GM12878 (cell line): ENCODE results near the gene NHERF2. TPM values are rescaled to one million over a fixed set of nuclear protein-coding genes. Genes with fewer than 3 reads are reported as not detected.
A peak's percentile ranks its signal among the peaks of the same experiment; 100 is the strongest.

Experiments used
- ATAC-seq: fragments of 200-7000 bp; cut with Tn5 transposase; 3 replicates; pipeline ENCODE4 v1.9.1; 2020; ENCODE audit warnings: mild to moderate bottlenecking, moderate library complexity
- BruUV-seq: library from RNA; stranded (reverse); fragments of 400-500 nt; replicated peaks from 2 replicates; lab custom pipeline; 2021; lab: Mats Ljungman, UMichigan
- CTCF ChIA-PET: fragments of 300-600 bp; sonication (Branson Sonifier 250); formaldehyde crosslinking; extraction: SDS; loops from one replicate; lab custom pipeline; 2021; ENCODE audit warnings: inconsistent platforms; lab: Yijun Ruan, JAX
- POLR2A ChIA-PET: fragments of 350-600 bp; formaldehyde crosslinking; extraction: SDS; loops from one replicate; lab custom pipeline; 2021; ENCODE audit warnings: inconsistent platforms; lab: Charles Lee
- RAD21 ChIA-PET: fragments of 300-600 bp; sonication (Branson Sonifier 250); formaldehyde crosslinking; loops from one replicate; lab custom pipeline; 2023; ENCODE audit warnings: antibody characterized with exemption; ENCODE audit not compliant: unreplicated experiment; lab: Charles Lee
- SMC1A ChIA-PET: fragments of 300-600 bp; sonication (Branson Sonifier 250); formaldehyde crosslinking; loops from one replicate; lab custom pipeline; 2023; ENCODE audit not compliant: unreplicated experiment, uncharacterized antibody; lab: Charles Lee
- DNase-seq: peaks from one replicate; pipeline ENCODE4 v3.0.0-alpha.2; 2011; ENCODE audit warnings: low read depth, low spot score
- FAIRE-seq: peaks from 3 replicates; lab custom pipeline; 2011; peaks lifted over from hg19 to GRCh38; lab: Jason Lieb, UNC
- H2AFZ ChIP-seq: 2 replicates; pipeline ENCODE4 v1.6.0; 2011; ENCODE audit warnings: low read depth, low read length, control low read depth; ENCODE audit not compliant: control insufficient read depth
- H3K27ac ChIP-seq: 2 replicates; pipeline ENCODE4 v1.5.1; 2011; ENCODE audit warnings: control low read depth; ENCODE audit not compliant: control insufficient read depth, insufficient read depth
- H3K27me3 ChIP-seq, 2 experiments: replicated peaks in 1 of 2; 2 replicates each; pipeline versions ENCODE4 v1.6.0 to v1.6.1; 2011; ENCODE audit warnings: low read length in 1 of 2; ENCODE audit not compliant: control insufficient read depth in 2 of 2, insufficient read depth in 2 of 2
- H3K36me3 ChIP-seq, 2 experiments: 2 replicates each; pipeline ENCODE4 v1.5.1; 2011; ENCODE audit warnings: low read length in 1 of 2; ENCODE audit not compliant: control insufficient read depth in 2 of 2, insufficient read depth in 2 of 2
- H3K4me1 ChIP-seq: 2 replicates; pipeline ENCODE4 v1.6.1; 2011; ENCODE audit warnings: mild to moderate bottlenecking, low read length, moderate library complexity, mixed read lengths; ENCODE audit not compliant: control insufficient read depth, insufficient read depth
- H3K4me2 ChIP-seq: 2 replicates; pipeline ENCODE4 v1.6.0; 2011; ENCODE audit warnings: control low read depth; ENCODE audit not compliant: control insufficient read depth, insufficient read depth
- H3K4me3 ChIP-seq: fragments of 200-600 bp; sonication (generic); 2 replicates; pipeline ENCODE4 v1.5.1; 2016
- H3K79me2 ChIP-seq: 2 replicates; pipeline ENCODE4 v1.6.0; 2011; ENCODE audit warnings: low read length; ENCODE audit not compliant: control insufficient read depth, insufficient read depth
- H3K9ac ChIP-seq: 2 replicates; pipeline ENCODE4 v1.8.0; 2011; ENCODE audit warnings: low read length, control low read depth, mixed read lengths; ENCODE audit not compliant: control insufficient read depth, insufficient read depth
- H3K9me3 ChIP-seq: replicated peaks from 3 replicates; pipeline ENCODE4 v1.5.1; 2011; ENCODE audit warnings: mild to moderate bottlenecking, low read length; ENCODE audit not compliant: control insufficient read depth, insufficient read depth
- H4K20me1 ChIP-seq: 2 replicates; pipeline ENCODE4 v1.6.0; 2011; ENCODE audit not compliant: control insufficient read depth, insufficient read depth
- CREB1 ChIP-seq: IDR thresholded peaks from 2 replicates; pipeline ENCODE4 v1.6.1; 2012; ENCODE audit warnings: low read depth, mild to moderate bottlenecking, inconsistent platforms
- KLF5 ChIP-seq: fragments of 450-650 bp; IDR thresholded peaks from 2 replicates; pipeline ENCODE4 v1.6.1; 2014; ENCODE audit warnings: mild to moderate bottlenecking; ENCODE audit not compliant: partially characterized antibody
- LARP7 ChIP-seq: fragments of 450-650 bp; IDR thresholded peaks from 2 replicates; pipeline ENCODE4 v1.6.1; 2017; ENCODE audit warnings: mild to moderate bottlenecking
- NR2F1 ChIP-seq: fragments of 450-650 bp; conservative IDR thresholded peaks from 2 replicates; pipeline ENCODE4 v1.6.1; 2017; ENCODE audit warnings: mild to moderate bottlenecking
- NRF1 ChIP-seq: conservative IDR thresholded peaks from 2 replicates; pipeline ENCODE4 v1.6.1; 2011; ENCODE audit warnings: mild to moderate bottlenecking, low read depth, low read length, improper control_type of control experiment
- RB1 ChIP-seq: fragments of 450-650 bp; formaldehyde crosslinking; IDR thresholded peaks from 2 replicates; pipeline ENCODE4 v1.6.1; 2017; ENCODE audit warnings: mild to moderate bottlenecking, borderline replicate concordance
- SMARCA5 ChIP-seq: fragments of 450-650 bp; IDR thresholded peaks from 2 replicates; pipeline ENCODE4 v1.6.1; 2017; ENCODE audit warnings: mild to moderate bottlenecking
- SP1 ChIP-seq: IDR thresholded peaks from one replicate; pipeline ENCODE4 v1.6.1; 2011; ENCODE audit warnings: low read depth, low read length
- ZNF207 ChIP-seq: fragments of 450-650 bp; IDR thresholded peaks from 2 replicates; pipeline ENCODE4 v1.6.1; 2014; ENCODE audit warnings: antibody characterized with exemption, mild to moderate bottlenecking, borderline replicate concordance
- ZSCAN29 ChIP-seq: fragments of 450-650 bp; IDR thresholded peaks from 2 replicates; pipeline ENCODE4 v1.6.1; 2017; ENCODE audit warnings: mild to moderate bottlenecking, moderate library complexity
- WGBS: methylation state at CpG from one replicate; pipeline ENCODE4 v1.1.6; 2016; ENCODE audit warnings: low lambda C conversion rate; ENCODE audit not compliant: insufficient replicate concordance, insufficient coverage; ENCODE audit errors: missing lambda C conversion rate; 5-methylcytosine and 5-hydroxymethylcytosine counted together
- in situ Hi-C: fragments of 300-500 bp; cut with MboI; formaldehyde crosslinking; loops from 9 replicates; pipeline ENCODE4 v1.14.3; 2018; ENCODE audit warnings: mixed read lengths
- intact Hi-C: fragments of 100-400 bp; cut with micrococcal nuclease; formaldehyde crosslinking; loops from one replicate; pipeline ENCODE4 v1.14.2; 2022; ENCODE audit not compliant: unreplicated experiment
- polyA plus RNA-seq, 11 experiments: library from polyadenylated mRNA; depleted of rRNA in 4 of 11; unstranded in 6 of 11; stranded (reverse) in 5 of 11; fragments of >200 nt; fragmentation: Nextera tagmentation in 4 of 11; fragmentation: Illumina TruSeq in 1 of 11; extraction: Ambion mirVana in 4 of 11; extraction: Trizol in 1 of 11; gene quantifications; 1 replicate in 1 of 11; 2 replicates in 10 of 11; pipeline versions ENCODE4 v1.2.1 to v1.2.3, GENCODE V29; 2011 to 2016; ENCODE audit warnings: inconsistent platforms in 2 of 11, missing spikeins in 2 of 11, low read depth in 1 of 11
- total RNA-seq, 4 experiments: library from RNA; depleted of rRNA in 3 of 4; stranded (reverse); fragments of >200 nt in 3 of 4; fragmentation: Illumina TruSeq in 1 of 4; extraction: Trizol in 1 of 4; gene quantifications; 2 replicates each; pipeline versions ENCODE4 v1.2.1 to v1.2.3, GENCODE V29; 2013 to 2021
- TF ChIP-seq, protein P1 (sequence below): fragments of 450-650 bp; IDR thresholded peaks from 2 replicates; pipeline ENCODE4 v1.6.1; 2017; ENCODE audit warnings: mild to moderate bottlenecking
- TF ChIP-seq, protein P2 (sequence below): fragments of 150-350 bp; IDR thresholded peaks from 2 replicates; pipeline ENCODE4 v1.6.1; 2016; ENCODE audit warnings: low read depth, low read length
- TF ChIP-seq, protein P3 (sequence below): fragments of 450-650 bp; IDR thresholded peaks from 2 replicates; pipeline ENCODE4 v1.6.1; 2017; ENCODE audit warnings: mild to moderate bottlenecking, moderate library complexity

Gene NHERF2
- total and polyA plus RNA-seq, 10 of the 15 experiments (the other 5 are each of a cell fraction or from before 2014, with no cell fraction given) = 0.05 to 0.31 (median 0.08) TPM; not detected in 4

DNA sequence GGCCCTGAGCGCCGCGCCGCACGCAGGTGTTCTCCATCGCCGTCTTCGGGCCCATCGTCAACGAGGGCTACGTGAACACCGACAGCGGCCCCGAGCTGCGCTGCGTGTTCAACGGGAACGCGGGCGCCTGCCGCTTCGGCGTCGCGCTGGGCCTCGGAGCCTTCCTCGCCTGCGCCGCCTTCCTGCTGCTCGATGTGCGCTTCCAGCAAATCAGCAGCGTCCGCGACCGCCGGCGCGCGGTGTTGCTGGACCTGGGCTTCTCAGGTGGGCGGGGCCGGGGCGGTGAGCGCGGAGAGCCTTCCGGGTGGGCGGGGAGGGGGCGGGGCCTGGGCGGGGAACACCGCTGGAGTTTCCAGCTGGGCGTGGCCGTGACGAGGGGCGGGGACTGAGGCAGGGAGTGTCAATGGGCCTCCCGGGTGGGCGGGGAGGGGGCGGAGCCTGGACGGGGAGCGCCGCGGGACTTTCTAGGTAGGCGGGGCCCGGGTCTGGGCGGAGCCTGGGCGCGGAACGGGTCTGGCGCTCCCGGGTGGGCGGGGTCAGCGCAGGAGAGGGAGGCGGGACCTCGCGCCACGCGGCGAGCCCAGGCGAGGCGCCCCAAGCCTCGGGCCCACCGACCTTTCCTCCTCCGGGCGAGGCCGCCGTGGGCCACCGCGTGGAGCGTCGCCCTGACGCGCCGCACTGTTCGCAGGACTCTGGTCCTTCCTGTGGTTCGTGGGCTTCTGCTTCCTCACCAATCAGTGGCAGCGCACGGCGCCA lies 34.6 kb upstream of the NHERF2 start:
- no TSS peak for BruUV-seq
- H3K27ac ChIP-seq = peak overlapping the region; percentile 27; the same call in 1 of the 2 replicates
- peaks cover 0 to 3% of the 10 kb centered on the region in 2 experiments; a peak in 2 of 4 replicates for H3K36me3 ChIP-seq
- FAIRE-seq = peak; percentile 87
- ChIA-PET POLR2A (interaction anchor here (1.0 to 3.3 kb wide), 7 partner anchors 11 to 314 kb away, joined by 3 to 18 read pairs (median 13); partner anchors contain the start of genes NOXO1, RPS2 and TBL3), SMC1A (no interaction called here), CTCF (interaction anchor here (1.3 to 6.5 kb wide), 3 partner anchors 10 to 26 kb away, joined by 4 to 54 read pairs (median 5); partner anchors contain the start of genes NOXO1 and RNF151), RAD21 (interaction anchor here (0.9 to 1.9 kb wide), 2 partner anchors 11 to 12 kb away, joined by 4 to 12 read pairs; partner anchors contain the start of gene NOXO1)
- no peaks in the 10 kb centered on the region for H3K79me2 ChIP-seq
- in situ Hi-C loops (no loop called here), intact Hi-C loops (no loop called here)
- peak; percentile 80 for ATAC-seq
- H2AFZ ChIP-seq = peak overlapping the region; percentile 53
- H4K20me1 ChIP-seq = no peaks in the 10 kb centered on the region
- H3K27me3 ChIP-seq = no peaks in the 10 kb centered on the region
- no peak overlapping the region for H3K9ac ChIP-seq
- H3K4me2 ChIP-seq = peak overlapping the region; percentile 98
- peaks cover 1% of the 10 kb centered on the region; the same call in 1 of the 3 replicates for H3K9me3 ChIP-seq
- H3K4me1 ChIP-seq = peaks cover 26% of the 10 kb centered on the region
- peak; percentile 37 for DNase-seq
- H3K4me3 ChIP-seq = peak overlapping the region; percentile 65; the same call in 1 of the 2 replicates
- WGBS = 21% methylated on average over 67 of the region's 96 CpGs
- TF ChIP-seq ZNF207 (0 out of 2 replicates have a peak, but pooled peaks have one; percentile 54), NR2F1 (peak; percentile 17), LARP7 (peak; percentile 56; the same call in 1 of the 2 replicates), SP1 (peak; percentile 7), NRF1 (no peak), RB1 (peak; percentile 11; the same call in 1 of the 2 replicates), ZSCAN29 (no peak), SMARCA5 (peak; percentile 93), CREB1 (no peak; the same call in 1 of the 2 replicates), KLF5 (peak; percentile 35)
- TF ChIP-seq, protein P1, sequence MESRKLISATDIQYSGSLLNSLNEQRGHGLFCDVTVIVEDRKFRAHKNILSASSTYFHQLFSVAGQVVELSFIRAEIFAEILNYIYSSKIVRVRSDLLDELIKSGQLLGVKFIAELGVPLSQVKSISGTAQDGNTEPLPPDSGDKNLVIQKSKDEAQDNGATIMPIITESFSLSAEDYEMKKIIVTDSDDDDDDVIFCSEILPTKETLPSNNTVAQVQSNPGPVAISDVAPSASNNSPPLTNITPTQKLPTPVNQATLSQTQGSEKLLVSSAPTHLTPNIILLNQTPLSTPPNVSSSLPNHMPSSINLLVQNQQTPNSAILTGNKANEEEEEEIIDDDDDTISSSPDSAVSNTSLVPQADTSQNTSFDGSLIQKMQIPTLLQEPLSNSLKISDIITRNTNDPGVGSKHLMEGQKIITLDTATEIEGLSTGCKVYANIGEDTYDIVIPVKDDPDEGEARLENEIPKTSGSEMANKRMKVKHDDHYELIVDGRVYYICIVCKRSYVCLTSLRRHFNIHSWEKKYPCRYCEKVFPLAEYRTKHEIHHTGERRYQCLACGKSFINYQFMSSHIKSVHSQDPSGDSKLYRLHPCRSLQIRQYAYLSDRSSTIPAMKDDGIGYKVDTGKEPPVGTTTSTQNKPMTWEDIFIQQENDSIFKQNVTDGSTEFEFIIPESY = peak; percentile 48; the same call in 1 of the 2 replicates
- TF ChIP-seq, protein P2, sequence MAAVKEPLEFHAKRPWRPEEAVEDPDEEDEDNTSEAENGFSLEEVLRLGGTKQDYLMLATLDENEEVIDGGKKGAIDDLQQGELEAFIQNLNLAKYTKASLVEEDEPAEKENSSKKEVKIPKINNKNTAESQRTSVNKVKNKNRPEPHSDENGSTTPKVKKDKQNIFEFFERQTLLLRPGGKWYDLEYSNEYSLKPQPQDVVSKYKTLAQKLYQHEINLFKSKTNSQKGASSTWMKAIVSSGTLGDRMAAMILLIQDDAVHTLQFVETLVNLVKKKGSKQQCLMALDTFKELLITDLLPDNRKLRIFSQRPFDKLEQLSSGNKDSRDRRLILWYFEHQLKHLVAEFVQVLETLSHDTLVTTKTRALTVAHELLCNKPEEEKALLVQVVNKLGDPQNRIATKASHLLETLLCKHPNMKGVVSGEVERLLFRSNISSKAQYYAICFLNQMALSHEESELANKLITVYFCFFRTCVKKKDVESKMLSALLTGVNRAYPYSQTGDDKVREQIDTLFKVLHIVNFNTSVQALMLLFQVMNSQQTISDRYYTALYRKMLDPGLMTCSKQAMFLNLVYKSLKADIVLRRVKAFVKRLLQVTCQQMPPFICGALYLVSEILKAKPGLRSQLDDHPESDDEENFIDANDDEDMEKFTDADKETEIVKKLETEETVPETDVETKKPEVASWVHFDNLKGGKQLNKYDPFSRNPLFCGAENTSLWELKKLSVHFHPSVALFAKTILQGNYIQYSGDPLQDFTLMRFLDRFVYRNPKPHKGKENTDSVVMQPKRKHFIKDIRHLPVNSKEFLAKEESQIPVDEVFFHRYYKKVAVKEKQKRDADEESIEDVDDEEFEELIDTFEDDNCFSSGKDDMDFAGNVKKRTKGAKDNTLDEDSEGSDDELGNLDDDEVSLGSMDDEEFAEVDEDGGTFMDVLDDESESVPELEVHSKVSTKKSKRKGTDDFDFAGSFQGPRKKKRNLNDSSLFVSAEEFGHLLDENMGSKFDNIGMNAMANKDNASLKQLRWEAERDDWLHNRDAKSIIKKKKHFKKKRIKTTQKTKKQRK = no peak
- TF ChIP-seq, protein P3, sequence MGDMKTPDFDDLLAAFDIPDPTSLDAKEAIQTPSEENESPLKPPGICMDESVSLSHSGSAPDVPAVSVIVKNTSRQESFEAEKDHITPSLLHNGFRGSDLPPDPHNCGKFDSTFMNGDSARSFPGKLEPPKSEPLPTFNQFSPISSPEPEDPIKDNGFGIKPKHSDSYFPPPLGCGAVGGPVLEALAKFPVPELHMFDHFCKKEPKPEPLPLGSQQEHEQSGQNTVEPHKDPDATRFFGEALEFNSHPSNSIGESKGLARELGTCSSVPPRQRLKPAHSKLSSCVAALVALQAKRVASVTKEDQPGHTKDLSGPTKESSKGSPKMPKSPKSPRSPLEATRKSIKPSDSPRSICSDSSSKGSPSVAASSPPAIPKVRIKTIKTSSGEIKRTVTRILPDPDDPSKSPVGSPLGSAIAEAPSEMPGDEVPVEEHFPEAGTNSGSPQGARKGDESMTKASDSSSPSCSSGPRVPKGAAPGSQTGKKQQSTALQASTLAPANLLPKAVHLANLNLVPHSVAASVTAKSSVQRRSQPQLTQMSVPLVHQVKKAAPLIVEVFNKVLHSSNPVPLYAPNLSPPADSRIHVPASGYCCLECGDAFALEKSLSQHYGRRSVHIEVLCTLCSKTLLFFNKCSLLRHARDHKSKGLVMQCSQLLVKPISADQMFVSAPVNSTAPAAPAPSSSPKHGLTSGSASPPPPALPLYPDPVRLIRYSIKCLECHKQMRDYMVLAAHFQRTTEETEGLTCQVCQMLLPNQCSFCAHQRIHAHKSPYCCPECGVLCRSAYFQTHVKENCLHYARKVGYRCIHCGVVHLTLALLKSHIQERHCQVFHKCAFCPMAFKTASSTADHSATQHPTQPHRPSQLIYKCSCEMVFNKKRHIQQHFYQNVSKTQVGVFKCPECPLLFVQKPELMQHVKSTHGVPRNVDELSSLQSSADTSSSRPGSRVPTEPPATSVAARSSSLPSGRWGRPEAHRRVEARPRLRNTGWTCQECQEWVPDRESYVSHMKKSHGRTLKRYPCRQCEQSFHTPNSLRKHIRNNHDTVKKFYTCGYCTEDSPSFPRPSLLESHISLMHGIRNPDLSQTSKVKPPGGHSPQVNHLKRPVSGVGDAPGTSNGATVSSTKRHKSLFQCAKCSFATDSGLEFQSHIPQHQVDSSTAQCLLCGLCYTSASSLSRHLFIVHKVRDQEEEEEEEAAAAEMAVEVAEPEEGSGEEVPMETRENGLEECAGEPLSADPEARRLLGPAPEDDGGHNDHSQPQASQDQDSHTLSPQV = peak; percentile 78; the same call in 1 of the 2 replicates
